Lower leg skin (tissue), 4 donors: ENCODE measurements around the gene OBSCN. TPM values are rescaled to one million over a fixed set of nuclear protein-coding genes. Genes with fewer than 3 reads are reported as not detected.

ENCODE experiments used
- DNase-seq, 2 donors: peaks; one replicate each; pipeline ENCODE4 v3.0.0-alpha.2; 2019; ENCODE audit warnings: low spot score in 2 of 2
- H3K4me3 ChIP-seq: fragments of 200-600 bp; sonication (generic); 2 replicates; pipeline ENCODE4 v1.5.1; 2017; ENCODE audit warnings: mild to moderate bottlenecking, low read depth; ENCODE audit not compliant: poor library complexity, severe bottlenecking
- CTCF ChIP-seq, 3 donors: fragments of 450-650 bp; IDR thresholded peaks; one replicate each; pipeline ENCODE4 v1.5.1; 2016; ENCODE audit warnings: antibody characterized with exemption in 3 of 3, mild to moderate bottlenecking in 3 of 3, moderate library complexity in 2 of 3
- POLR2A ChIP-seq, 2 donors: fragments of 450-650 bp; IDR thresholded peaks; one replicate each; pipeline ENCODE4 v1.6.1; 2016 to 2017; ENCODE audit warnings: antibody characterized with exemption in 2 of 2, mild to moderate bottlenecking in 1 of 2, moderate library complexity in 1 of 2
- WGBS, 2 donors: methylation state at CpG; one replicate each; pipeline ENCODE4 v1.1.5; 2018; 5-methylcytosine and 5-hydroxymethylcytosine counted together
- intact Hi-C: fragments of 100-400 bp; cut with DNase I; formaldehyde crosslinking; loops from one replicate; pipeline ENCODE4 v1.15.0; 2023; ENCODE audit warnings: low total_unique reads
- total RNA-seq, 4 donors: library from RNA; depleted of rRNA; stranded (reverse); fragments of >200 nt; gene quantifications; one replicate each; pipeline ENCODE4 v1.1.0, GENCODE V29; 2016

OBSCN gene
- total RNA-seq, 4 donors from 2014 or later = 7.4 to 39.2 (median 18.5) TPM

- TF ChIP-seq CTCF (IDR thresholded peaks at IDR 0.05) (no peak), POLR2A (IDR thresholded peaks at IDR 0.05) (no peak)
- H3K4me3 ChIP-seq = no peak overlapping the region
- DNase-seq = no peak
- intact Hi-C loops = no loop called here
- WGBS, 2 donors = 95 to 96% methylated on average over 1 of the region's 1 CpG
These were observed 54.6 kb downstream of the OBSCN start for GRCh38 chr1:228262475-228262874.

GRCh38 chr1:228263636-228264035 lies 55.8 kb downstream of the OBSCN start:
- intact Hi-C loops = no loop called here
- no peak overlapping the region for H3K4me3 ChIP-seq
- 95 to 99% methylated on average over 10 of the region's 10 CpGs for WGBS, 2 donors
- no peak for TF ChIP-seq CTCF (IDR thresholded peaks at IDR 0.05)
- no peak for TF ChIP-seq POLR2A (IDR thresholded peaks at IDR 0.05)
- peak in 1 of 2 donors; percentile 52 for DNase-seq

- no peak overlapping the region for H3K4me3 ChIP-seq
- intact Hi-C loops = no loop called here
- TF ChIP-seq CTCF (IDR thresholded peaks at IDR 0.05) = no peak
- TF ChIP-seq POLR2A (IDR thresholded peaks at IDR 0.05) = no peak
- DNase-seq = peak in 1 of 2 donors; percentile 79
- WGBS, 2 donors = 87 to 96% methylated on average over 23 to 24 of the region's 24 CpGs
These were observed 56.4 kb downstream of the OBSCN start for GRCh38 chr1:228264090-228264829.

DNA sequence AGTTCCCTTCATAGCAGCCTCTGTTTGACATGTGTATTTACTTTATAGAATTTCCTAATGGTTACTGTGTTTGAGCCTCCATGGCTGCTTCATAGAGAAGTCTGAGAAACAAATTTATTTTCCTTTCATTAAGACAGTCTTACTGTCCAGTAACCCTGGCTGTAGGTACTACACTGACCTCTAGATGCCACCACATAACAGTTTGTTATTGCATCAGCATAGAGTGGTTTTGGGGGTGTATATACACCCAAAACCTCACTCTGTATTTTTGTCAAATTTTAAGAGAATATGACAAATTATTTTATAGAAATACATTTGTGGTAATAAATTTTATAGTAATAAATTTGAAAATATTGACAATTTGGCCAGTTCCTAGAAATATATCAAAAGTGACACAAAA lies 57.3 kb downstream of the OBSCN start:
- no peak for DNase-seq
- H3K4me3 ChIP-seq = no peak overlapping the region
- TF ChIP-seq CTCF (IDR thresholded peaks at IDR 0.05) (no peak), POLR2A (IDR thresholded peaks at IDR 0.05) (no peak)
- intact Hi-C loops = no loop called here

DNA sequence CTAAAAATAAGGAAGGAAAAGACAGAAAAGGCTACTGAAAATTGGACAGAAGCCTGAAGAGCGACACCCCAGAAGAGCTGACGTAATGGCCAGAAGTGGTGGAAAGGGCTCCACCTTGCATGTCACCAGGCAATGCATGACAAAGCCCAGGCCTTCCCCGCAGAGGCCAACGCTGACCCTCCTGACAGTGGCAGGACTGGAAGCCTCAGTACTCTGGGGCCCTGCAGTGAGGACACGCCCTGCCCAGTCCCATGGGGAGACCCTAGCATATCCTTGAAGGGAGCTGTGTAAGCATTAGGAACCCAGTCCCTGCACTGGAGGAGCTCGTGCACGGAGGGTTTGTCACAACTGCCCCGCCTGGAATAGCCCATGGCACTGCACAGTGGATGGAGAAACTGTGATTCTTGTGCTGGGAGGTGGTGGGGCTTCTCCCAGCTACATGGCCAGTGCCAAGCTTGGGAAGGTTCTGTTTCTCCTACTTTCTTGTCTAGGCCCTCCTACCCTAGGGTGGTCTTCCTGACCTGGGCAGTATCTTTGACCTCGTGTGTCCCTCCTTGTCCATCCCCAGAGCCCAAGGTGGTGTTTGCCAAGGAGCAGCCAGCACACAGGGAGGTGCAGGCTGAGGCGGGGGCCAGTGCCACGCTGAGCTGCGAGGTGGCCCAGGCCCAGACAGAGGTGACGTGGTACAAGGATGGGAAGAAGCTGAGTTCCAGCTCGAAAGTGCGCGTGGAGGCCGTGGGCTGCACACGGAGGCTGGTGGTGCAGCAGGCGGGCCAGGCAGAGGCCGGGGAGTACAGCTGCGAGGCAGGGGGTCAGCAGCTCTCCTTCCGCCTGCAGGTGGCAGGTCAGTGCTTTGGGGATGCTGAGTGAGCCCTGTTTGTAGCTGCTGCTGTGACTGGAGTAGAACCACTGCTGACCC lies 60.4 kb downstream of the OBSCN start:
- no peak overlapping the region for H3K4me3 ChIP-seq
- 94 to 95% methylated on average over 22 of the region's 22 CpGs for WGBS, 2 donors
- no peak for DNase-seq
- TF ChIP-seq CTCF (IDR thresholded peaks at IDR 0.05) = no peak
- no peak for TF ChIP-seq POLR2A (IDR thresholded peaks at IDR 0.05)
- intact Hi-C loops = no loop called here
